HG03442 (cell line): ENCODE data around the gene KCNQ1.

Source experiments
- ATAC-seq: cut with Tn5 transposase; IDR thresholded peaks from one replicate; pipeline ENCODE4 v1.9.1; 2021; ENCODE audit warnings: mild to moderate bottlenecking, moderate library complexity; ENCODE audit not compliant: unreplicated experiment

The KCNQ1 gene

GRCh38 chr11:2797121-2797711 is 352.4 kb downstream of the KCNQ1 start:
- ATAC-seq: no peak

DNA sequence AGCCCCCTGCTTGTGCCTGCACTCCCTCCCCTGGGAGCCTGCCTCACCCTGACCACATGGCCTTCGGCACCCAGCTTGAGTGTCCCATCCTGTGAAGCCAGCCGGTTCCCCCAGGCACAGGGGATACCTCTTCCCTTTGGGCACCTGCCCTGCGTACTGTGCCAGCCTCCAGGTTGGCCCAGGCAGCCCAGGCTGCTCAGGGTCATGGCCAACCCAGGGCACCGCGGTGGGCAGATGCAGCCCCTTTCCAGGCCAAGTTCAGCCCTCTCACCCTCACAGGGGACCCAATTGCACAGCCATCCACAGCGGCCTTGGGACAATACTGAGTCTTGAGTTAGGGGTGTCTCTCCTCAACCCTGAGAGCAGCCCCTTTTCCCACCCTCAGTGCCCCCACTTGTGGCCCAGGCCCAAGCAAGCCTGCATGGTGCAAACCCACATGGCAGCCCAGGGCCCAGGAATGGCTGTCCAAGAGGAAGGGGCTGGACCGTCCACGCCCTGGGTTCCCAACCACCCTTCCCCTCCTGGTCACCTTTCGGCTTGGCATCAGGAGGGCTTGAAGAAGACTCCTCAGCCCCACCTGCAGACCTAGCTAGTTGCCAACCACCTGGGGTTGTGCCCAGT is 353.0 kb downstream of the KCNQ1 start:
- no peak for ATAC-seq

DNA sequence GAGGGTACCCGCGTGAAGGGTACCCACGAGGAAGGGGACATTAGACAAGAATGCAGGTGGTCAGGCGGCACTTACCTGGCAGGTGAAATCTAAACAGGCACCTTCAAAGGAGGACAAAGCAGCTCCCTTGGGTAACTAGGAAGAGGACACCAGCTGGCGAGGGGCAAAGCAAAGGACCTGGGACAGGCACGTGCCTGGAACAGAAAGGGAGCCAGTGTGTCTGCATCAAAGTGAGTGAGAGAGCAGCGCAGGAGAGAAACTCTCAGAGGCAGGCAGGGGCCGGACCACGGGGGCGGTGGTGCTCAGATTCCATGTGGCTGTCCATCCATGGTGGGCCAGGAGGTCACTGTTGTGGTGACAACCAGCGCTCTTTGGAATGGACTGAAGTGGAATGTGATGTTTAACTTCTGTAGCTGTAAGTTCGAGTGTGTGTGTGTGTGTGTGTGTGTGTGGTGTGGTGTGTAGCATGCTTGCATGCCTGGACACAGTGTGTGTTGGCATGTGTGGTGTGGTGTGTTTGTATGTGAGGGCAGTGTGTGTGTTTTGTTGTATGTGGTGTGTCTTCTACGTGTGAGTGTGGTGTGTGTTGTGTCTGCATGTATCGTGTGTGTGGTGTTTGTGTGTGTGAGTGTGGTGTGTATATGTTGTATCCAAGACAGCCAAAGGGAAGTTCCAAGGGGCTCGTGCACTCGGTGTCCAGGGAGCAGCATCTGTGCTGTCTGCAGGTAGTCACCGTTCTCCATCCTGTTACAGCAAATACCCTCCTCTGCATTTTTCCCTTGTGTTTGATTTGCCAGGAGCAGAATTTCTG is 354.3 kb downstream of the KCNQ1 start:
- ATAC-seq: no peak

DNA sequence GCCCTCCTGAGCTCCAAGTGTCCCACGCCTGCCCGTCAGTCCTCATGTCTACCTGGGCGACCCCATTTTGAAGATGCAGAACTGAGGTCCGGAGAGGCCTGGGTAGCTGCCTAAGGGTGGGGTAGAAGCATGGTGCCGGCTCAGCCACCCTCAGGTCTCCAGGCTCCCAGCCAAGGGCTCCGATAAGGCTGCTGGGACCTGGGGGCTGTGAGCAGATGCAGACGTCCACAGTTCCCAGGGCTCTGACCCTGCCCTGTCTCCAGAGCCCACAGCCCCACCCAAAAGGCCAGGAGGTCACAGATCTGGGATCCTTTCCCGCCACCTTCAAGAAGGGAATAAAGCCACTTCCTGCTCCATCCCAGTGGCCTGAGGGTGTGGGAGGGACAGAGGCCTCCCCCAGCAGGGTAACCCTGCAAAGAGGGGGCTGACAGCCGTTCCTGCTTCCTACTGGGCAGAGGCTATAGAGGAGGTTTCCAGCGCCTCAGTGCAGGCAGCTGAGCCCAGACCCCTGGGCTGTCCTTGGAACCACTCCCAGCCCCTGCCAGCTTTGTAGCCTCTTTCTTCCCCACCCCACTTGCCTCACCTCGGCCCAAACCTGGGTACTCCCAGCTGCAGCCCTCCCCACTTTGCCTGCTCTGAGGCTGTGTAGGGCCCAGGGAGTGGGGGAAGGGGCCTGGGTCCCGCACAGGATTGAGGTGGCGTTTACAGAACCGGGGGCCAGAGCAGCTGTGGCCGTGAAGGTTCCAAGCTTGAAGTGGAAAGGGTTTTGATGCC is 355.3 kb downstream of the KCNQ1 start:
- no peak for ATAC-seq

DNA sequence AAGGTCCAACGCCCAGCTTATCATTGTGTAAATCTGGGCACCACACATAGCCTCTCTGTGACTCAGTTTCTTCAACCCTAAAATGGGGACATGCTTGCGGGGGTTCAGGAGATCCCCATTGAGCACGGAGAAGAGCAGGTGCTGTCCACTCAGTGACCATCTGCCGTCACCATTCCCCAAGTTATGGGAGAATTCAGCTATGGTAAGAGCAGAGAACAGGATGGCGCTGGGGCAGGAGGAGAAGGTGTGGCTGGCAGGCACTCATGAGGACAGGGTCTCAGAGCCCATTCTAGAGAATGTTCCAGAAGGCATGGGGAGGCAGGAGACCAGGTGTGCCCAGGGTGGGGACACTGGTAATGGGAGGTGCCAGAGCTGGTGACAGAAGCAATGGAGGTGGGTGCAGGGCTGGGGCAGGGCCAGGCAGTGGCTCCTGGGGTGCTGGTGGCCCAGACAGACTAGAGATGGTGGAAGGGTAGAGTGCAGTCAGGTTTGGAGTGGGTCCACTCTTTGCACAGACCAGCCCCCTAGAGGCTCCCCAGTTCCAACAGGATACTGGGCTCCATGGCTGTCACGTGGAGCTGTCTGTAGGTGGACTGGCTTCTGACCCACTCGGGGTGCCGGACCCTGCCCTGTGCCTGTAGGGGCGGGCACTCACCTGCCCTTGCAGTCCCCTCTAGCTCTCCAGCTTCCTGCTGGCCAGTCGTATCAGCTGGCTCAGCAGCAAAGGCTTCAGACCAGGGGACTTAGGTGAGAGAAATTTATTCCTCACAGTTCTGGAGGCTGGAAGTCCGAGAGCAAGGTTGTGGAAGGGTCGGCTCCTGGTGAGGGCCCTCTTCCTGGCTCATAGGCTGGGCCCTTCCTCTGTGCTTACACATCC is 356.1 kb downstream of the KCNQ1 start:
- ATAC-seq: no peak

- ATAC-seq: no peak
Measured at GRCh38 chr11:2801711-2802388, 357.0 kb downstream of the KCNQ1 start.

GRCh38 chr11:2802389-2803185 is 357.8 kb downstream of the KCNQ1 start:
- no peak for ATAC-seq

- ATAC-seq: no peak
Measured at GRCh38 chr11:2803186-2804091, 358.6 kb downstream of the KCNQ1 start.

- no peak for ATAC-seq
Measured at GRCh38 chr11:2804189-2804588, 359.4 kb downstream of the KCNQ1 start.

GRCh38 chr11:2804701-2805387 is 360.0 kb downstream of the KCNQ1 start:
- no peak for ATAC-seq

GRCh38 chr11:2805388-2806056 is 360.7 kb downstream of the KCNQ1 start:
- ATAC-seq: no peak

DNA sequence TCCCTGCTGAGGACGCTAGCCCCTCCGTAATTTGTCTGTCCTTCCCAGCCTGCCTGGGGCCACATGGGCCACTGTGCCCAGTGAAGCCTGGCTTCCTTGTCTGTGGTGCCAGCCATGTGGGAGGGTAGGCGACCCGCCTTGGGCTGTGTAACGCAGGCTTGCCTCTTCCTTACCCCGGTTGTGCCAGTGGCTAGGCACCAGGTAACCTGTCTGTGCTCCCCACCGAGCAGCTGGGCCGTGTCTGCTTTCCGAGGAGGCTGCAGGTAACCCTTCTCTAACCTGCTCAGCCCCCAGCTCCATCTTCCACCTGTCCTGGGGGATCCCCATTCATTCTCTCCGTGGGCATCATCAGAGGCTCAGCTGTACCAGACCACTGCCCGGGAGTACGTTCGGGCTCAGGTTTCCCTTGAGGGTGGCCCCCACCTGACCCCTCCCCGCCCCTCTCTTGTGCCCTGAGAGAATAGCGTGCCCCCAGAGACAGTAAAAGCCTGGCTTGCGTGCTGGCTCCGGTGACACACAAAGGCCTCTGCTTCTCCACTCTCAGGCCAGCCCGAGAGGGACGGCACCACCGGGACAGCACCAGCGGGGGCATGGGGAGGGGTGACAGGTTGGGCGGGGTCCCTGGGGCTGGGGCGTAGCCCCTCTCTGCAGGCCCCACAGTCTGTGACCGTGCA is 361.7 kb downstream of the KCNQ1 start:
- ATAC-seq: no peak

DNA sequence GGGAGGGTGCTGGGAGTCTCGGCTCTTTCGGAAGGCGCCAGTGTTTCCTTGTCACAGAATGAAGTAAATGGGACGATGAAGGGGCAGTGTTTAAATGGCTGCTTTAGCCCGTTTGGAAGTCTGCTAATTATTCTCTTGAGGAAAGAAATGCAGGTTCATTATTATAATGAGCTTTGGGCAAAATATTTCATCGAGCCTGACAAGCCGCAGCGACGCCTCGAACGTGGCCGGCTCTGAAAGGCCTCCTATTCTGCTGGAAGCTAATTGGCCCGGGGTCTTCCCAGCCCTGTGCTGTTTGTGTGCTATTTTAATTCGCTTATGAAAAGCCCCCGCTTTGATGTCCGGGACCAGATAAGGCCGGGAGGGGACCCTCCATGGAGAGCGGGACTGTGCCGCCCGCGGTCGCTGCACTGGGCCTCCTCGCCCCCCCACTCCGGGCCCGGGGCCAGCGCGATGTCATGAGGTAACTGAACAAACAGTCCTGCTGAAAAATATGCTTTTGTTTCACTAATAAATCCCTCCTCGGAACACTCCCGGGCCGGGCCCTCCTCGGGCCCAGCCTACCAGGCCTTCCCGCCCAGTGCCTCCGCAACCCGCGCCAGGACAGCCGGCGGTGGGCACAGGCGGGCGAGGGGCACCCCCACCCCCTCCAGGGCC is 362.3 kb downstream of the KCNQ1 start:
- no peak for ATAC-seq

DNA sequence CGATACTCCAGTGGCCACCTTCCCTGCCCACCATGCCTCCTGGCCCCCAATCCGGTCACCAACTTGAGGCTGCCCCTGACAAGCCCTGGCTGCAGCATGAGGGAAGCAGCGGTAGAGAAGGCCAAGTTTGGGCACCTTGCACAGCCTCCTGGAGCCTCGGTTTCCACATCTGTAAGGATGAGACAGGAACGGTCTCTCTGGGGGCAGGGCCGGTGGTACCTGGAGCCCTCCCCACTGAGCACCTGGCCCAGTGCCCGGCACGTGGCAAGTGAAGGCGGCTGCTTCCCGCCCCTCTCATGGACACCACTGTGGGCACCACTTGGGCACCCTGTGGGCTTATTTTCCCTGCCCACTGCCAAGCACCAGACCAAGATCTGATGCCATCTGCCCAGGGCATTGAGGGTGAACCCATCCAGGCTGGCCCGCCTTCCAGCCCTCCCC is 363.0 kb downstream of the KCNQ1 start:
- no peak for ATAC-seq
